ENCODE measurements around the gene LITAFD. TPM values are rescaled to one million over a fixed set of nuclear protein-coding genes. Genes with fewer than 3 reads are reported as not detected.
A peak's percentile ranks its signal among the peaks of the same experiment; 100 is the strongest.

Gene LITAFD
- total RNA-seq, 1 experiment from 2014 or later = not detected

- no peaks in the 10 kb centered on the region for H3K27me3 ChIP-seq (replicated peaks; ENCODE audit: control insufficient read depth, insufficient read depth, low read length)
- no peaks in the 10 kb centered on the region for H3K9me3 ChIP-seq
- ChIA-PET POLR2A (interaction anchor here (1.0 kb wide), 1 partner anchor 42 kb away, joined by 4 read pairs; the partner anchor contains the start of gene CARHSP1), CTCF (interaction anchor here (1.3 to 2.8 kb wide), 4 partner anchors 9 to 98 kb away, joined by 3 to 13 read pairs (median 6); no protein-coding TSS in a partner anchor)
- peaks cover 46% of the 10 kb centered on the region for H3K4me1 Mint-ChIP-seq (ENCODE audit: low read depth, unreplicated experiment)
- no TSS peak for BruUV-seq (replicated peaks)
- H3K36me3 ChIP-seq (ENCODE audit: control insufficient read depth, insufficient read depth, low read length) = peaks cover 2% of the 10 kb centered on the region; the same call in 1 of the 2 replicates
- intact Hi-C loops (cut with micrococcal nuclease; ENCODE audit: unreplicated experiment) = no loop called here
- TF ChIP-seq, protein P1, sequence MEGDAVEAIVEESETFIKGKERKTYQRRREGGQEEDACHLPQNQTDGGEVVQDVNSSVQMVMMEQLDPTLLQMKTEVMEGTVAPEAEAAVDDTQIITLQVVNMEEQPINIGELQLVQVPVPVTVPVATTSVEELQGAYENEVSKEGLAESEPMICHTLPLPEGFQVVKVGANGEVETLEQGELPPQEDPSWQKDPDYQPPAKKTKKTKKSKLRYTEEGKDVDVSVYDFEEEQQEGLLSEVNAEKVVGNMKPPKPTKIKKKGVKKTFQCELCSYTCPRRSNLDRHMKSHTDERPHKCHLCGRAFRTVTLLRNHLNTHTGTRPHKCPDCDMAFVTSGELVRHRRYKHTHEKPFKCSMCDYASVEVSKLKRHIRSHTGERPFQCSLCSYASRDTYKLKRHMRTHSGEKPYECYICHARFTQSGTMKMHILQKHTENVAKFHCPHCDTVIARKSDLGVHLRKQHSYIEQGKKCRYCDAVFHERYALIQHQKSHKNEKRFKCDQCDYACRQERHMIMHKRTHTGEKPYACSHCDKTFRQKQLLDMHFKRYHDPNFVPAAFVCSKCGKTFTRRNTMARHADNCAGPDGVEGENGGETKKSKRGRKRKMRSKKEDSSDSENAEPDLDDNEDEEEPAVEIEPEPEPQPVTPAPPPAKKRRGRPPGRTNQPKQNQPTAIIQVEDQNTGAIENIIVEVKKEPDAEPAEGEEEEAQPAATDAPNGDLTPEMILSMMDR (IDR thresholded peaks at IDR 0.05; ENCODE audit: insufficient read depth in 1 of 2, low read depth in 1 of 2, low read length in 1 of 2, severe bottlenecking in 1 of 2, unreplicated experiment in 1 of 2) = no peak
- H3K4me3 Mint-ChIP-seq (ENCODE audit: unreplicated experiment) = peak overlapping the region; percentile 42
- peaks cover 75% of the 10 kb centered on the region for H3K36me3 Mint-ChIP-seq (ENCODE audit: insufficient read depth, unreplicated experiment)
- H3K27me3 Mint-ChIP-seq (ENCODE audit: insufficient read depth, unreplicated experiment) = no peaks in the 10 kb centered on the region
- no peak for DNase-seq
- peaks cover 35% of the 10 kb centered on the region for H3K4me1 ChIP-seq
- peak overlapping the region; percentile 81 for H3K27ac Mint-ChIP-seq (ENCODE audit: unreplicated experiment)
- no peaks in the 10 kb centered on the region for H3K9me3 Mint-ChIP-seq (ENCODE audit: unreplicated experiment)
- H3K4me3 ChIP-seq (ENCODE audit: low read depth, low read length) = no peak overlapping the region
Measured at GRCh38 chr16:8910811-8911210, 28.7 kb downstream of the LITAFD start.

GRCh38 chr16:8912793-8913192 is 30.6 kb downstream of the LITAFD start:
- no TSS peak for BruUV-seq (replicated peaks)
- no peaks in the 10 kb centered on the region; the same call in 1 of the 2 replicates for H3K36me3 ChIP-seq (ENCODE audit: control insufficient read depth, insufficient read depth, low read length)
- H3K9me3 ChIP-seq = no peaks in the 10 kb centered on the region
- intact Hi-C loops (cut with micrococcal nuclease; ENCODE audit: unreplicated experiment) = no loop called here
- TF ChIP-seq, protein P1 (IDR thresholded peaks at IDR 0.05; ENCODE audit: insufficient read depth in 1 of 2, low read depth in 1 of 2, low read length in 1 of 2, severe bottlenecking in 1 of 2, unreplicated experiment in 1 of 2) = no peak
- ChIA-PET POLR2A (no interaction called here), CTCF (interaction anchor here (1.5 to 2.4 kb wide), 2 partner anchors 24 to 96 kb away, joined by 9 read pairs; no protein-coding TSS in a partner anchor)
- H3K4me1 Mint-ChIP-seq (ENCODE audit: low read depth, unreplicated experiment) = peaks cover 46% of the 10 kb centered on the region
- H3K4me1 ChIP-seq = peaks cover 35% of the 10 kb centered on the region
- H3K27me3 Mint-ChIP-seq (ENCODE audit: insufficient read depth, unreplicated experiment) = no peaks in the 10 kb centered on the region
- no peaks in the 10 kb centered on the region for H3K27me3 ChIP-seq (replicated peaks; ENCODE audit: control insufficient read depth, insufficient read depth, low read length)
- peaks cover 75% of the 10 kb centered on the region for H3K36me3 Mint-ChIP-seq (ENCODE audit: insufficient read depth, unreplicated experiment)
- H3K4me3 ChIP-seq (ENCODE audit: low read depth, low read length) = no peak overlapping the region
- peak overlapping the region; percentile 54 for H3K27ac Mint-ChIP-seq (ENCODE audit: unreplicated experiment)
- no peak overlapping the region for H3K4me3 Mint-ChIP-seq (ENCODE audit: unreplicated experiment)
- H3K9me3 Mint-ChIP-seq (ENCODE audit: unreplicated experiment) = no peaks in the 10 kb centered on the region
- no peak for DNase-seq

DNA sequence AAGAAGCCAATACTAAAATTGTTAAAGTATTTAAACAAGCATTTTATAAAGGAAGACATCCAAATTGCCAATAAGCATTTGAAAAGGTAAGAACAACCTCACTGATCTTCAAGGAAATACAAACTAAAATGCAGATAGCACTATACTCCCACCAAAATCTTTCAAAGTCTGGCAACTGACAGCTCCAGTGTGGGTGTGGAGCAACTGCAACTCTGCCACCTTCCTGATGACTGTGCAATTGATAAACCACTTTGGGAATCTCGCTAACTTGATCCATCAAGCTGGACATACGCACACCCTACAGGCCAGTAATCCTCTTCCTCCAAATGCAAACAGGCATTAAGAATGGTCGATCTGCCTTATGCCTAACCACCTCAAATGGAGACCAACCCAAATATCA is 31.9 kb downstream of the LITAFD start:
- no TSS peak for BruUV-seq (replicated peaks)

More for the DNA sequence above, 31.9 kb downstream of the LITAFD start:
- H3K9me3 Mint-ChIP-seq (ENCODE audit: unreplicated experiment) = no peaks in the 10 kb centered on the region
- TF ChIP-seq, protein P1 (IDR thresholded peaks at IDR 0.05; ENCODE audit: insufficient read depth in 1 of 2, low read depth in 1 of 2, low read length in 1 of 2, severe bottlenecking in 1 of 2, unreplicated experiment in 1 of 2) = no peak
- ChIA-PET CTCF (interaction anchor here (1.8 kb wide), 1 partner anchor 22 kb away, joined by 6 read pairs; no protein-coding TSS in a partner anchor), POLR2A (no interaction called here)
- Histone ChIP-seq H3K4me3 (ENCODE audit: low read depth, low read length) (no peak overlapping the region), H3K36me3 (ENCODE audit: control insufficient read depth, insufficient read depth, low read length) (no peaks in the 10 kb centered on the region; the same call in 1 of the 2 replicates), H3K4me1 (peaks cover 29% of the 10 kb centered on the region), H3K9me3 (no peaks in the 10 kb centered on the region), H3K27me3 (replicated peaks; ENCODE audit: control insufficient read depth, insufficient read depth, low read length) (no peaks in the 10 kb centered on the region)
- DNase-seq = no peak
- H3K27ac Mint-ChIP-seq (ENCODE audit: unreplicated experiment) = no peak overlapping the region
- no peak overlapping the region for H3K4me3 Mint-ChIP-seq (ENCODE audit: unreplicated experiment)
- intact Hi-C loops (cut with micrococcal nuclease; ENCODE audit: unreplicated experiment) = no loop called here
- H3K27me3 Mint-ChIP-seq (ENCODE audit: insufficient read depth, unreplicated experiment) = no peaks in the 10 kb centered on the region
- H3K36me3 Mint-ChIP-seq (ENCODE audit: insufficient read depth, unreplicated experiment) = peaks cover 76% of the 10 kb centered on the region
- peaks cover 35% of the 10 kb centered on the region for H3K4me1 Mint-ChIP-seq (ENCODE audit: low read depth, unreplicated experiment)
